Prostate gland (tissue), 2 donors: ENCODE measurements around the gene INSIG2.

ENCODE experiments used
- POLR2A ChIP-seq: fragments of 450-650 bp; IDR thresholded peaks from one replicate; pipeline ENCODE4 v1.6.1; 2016; ENCODE audit warnings: antibody characterized with exemption, mild to moderate bottlenecking
- POLR2AphosphoS5 ChIP-seq: sonication (generic); formaldehyde crosslinking; IDR thresholded peaks from one replicate; pipeline ENCODE4 v1.6.1; 2017; ENCODE audit warnings: antibody characterized with exemption
- TF ChIP-seq, protein P1 (sequence below), 4 experiments: fragments of 200-600 bp in 2 of 4; fragments of 450-650 bp in 2 of 4; sonication (generic) in 2 of 4; IDR thresholded peaks; 1 replicate in 3 of 4; 2 replicates in 1 of 4; pipeline ENCODE4 v1.5.1; 2016 to 2019; ENCODE audit warnings: antibody characterized with exemption in 4 of 4, mild to moderate bottlenecking in 2 of 4, moderate library complexity in 2 of 4

DNA sequence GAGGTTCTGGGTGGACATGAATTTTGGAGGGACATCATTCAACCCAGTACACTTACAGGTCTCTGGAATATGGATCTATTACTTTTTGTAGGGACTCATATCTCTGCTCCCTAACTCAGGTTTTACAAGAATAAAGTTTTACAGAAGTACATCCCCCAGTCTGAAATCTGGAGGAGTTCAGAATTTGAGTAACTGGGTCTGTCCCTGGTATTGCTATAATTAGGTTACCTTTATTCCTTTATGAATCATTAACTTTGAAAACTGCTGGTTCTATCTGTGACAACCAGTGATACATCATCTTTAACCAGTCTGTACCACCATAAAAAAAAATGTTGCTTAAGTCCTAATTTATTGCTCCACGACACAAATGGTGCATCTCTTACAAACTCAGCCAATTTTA is 59.9 kb downstream of the INSIG2 start:
- TF ChIP-seq, protein P1, sequence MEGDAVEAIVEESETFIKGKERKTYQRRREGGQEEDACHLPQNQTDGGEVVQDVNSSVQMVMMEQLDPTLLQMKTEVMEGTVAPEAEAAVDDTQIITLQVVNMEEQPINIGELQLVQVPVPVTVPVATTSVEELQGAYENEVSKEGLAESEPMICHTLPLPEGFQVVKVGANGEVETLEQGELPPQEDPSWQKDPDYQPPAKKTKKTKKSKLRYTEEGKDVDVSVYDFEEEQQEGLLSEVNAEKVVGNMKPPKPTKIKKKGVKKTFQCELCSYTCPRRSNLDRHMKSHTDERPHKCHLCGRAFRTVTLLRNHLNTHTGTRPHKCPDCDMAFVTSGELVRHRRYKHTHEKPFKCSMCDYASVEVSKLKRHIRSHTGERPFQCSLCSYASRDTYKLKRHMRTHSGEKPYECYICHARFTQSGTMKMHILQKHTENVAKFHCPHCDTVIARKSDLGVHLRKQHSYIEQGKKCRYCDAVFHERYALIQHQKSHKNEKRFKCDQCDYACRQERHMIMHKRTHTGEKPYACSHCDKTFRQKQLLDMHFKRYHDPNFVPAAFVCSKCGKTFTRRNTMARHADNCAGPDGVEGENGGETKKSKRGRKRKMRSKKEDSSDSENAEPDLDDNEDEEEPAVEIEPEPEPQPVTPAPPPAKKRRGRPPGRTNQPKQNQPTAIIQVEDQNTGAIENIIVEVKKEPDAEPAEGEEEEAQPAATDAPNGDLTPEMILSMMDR (IDR thresholded peaks at IDR 0.05): no peak
- TF ChIP-seq POLR2A (no peak), POLR2AphosphoS5 (no peak)
